Fibroblast of lung (primary cell): ENCODE measurements around the gene DTWD1. TPM values are rescaled to one million over a fixed set of nuclear protein-coding genes. Genes with fewer than 3 reads are reported as not detected.
A peak's percentile ranks its signal among the peaks of the same experiment; 100 is the strongest.

Experiments
- DNase-seq, 2 donors: peaks; one replicate each; pipeline versions ENCODE4 v3.0.0 to v3.0.0-alpha.2; 2010; ENCODE audit warnings: low read depth in 2 of 2
- H2AFZ ChIP-seq: 2 replicates; pipeline ENCODE4 v1.5.1; 2012; ENCODE audit warnings: low read length, control low read depth, inconsistent platforms
- H3K27ac ChIP-seq: 2 replicates; pipeline ENCODE4 v1.5.1; 2011; ENCODE audit warnings: low read length, control low read depth; ENCODE audit not compliant: insufficient read depth
- H3K27me3 ChIP-seq: 2 replicates; pipeline ENCODE4 v1.5.1; 2011; ENCODE audit warnings: mild to moderate bottlenecking, low read length; ENCODE audit not compliant: control insufficient read depth, insufficient read depth
- H3K36me3 ChIP-seq: 2 replicates; pipeline ENCODE4 v1.5.1; 2011; ENCODE audit warnings: low read length; ENCODE audit not compliant: control insufficient read depth, insufficient read depth
- H3K4me1 ChIP-seq: 2 replicates; pipeline ENCODE4 v1.5.1; 2011; ENCODE audit warnings: low read length; ENCODE audit not compliant: control insufficient read depth, insufficient read depth; ENCODE audit errors: extremely low read depth
- H3K4me2 ChIP-seq: 2 replicates; pipeline ENCODE4 v1.5.1; 2011; ENCODE audit warnings: low read length, control low read depth; ENCODE audit not compliant: insufficient read depth; ENCODE audit errors: extremely low read depth
- H3K4me3 ChIP-seq, 4 experiments: fragments of 200-600 bp in 1 of 4; sonication (generic) in 1 of 4; replicated peaks in 1 of 4; 2 replicates each; pipeline ENCODE4 v1.5.1; 2011 to 2016; ENCODE audit warnings: low read length in 4 of 4, low read depth in 3 of 4, mild to moderate bottlenecking in 3 of 4, control low read depth in 2 of 4, inconsistent platforms in 1 of 4, mixed read lengths in 1 of 4; ENCODE audit not compliant: insufficient read depth in 1 of 4; ENCODE audit errors: control extremely low read depth in 1 of 4
- H3K79me2 ChIP-seq: 2 replicates; pipeline ENCODE4 v1.5.1; 2012; ENCODE audit warnings: mild to moderate bottlenecking, low read length, inconsistent platforms; ENCODE audit not compliant: control insufficient read depth, insufficient read depth
- H3K9ac ChIP-seq: 2 replicates; pipeline ENCODE4 v1.5.1; 2011; ENCODE audit warnings: mild to moderate bottlenecking, low read length, control low read depth; ENCODE audit not compliant: insufficient read depth
- H3K9me3 ChIP-seq: 2 replicates; pipeline ENCODE4 v1.5.1; 2012; ENCODE audit warnings: low read depth, low read length; ENCODE audit not compliant: control insufficient read depth, insufficient read depth
- H4K20me1 ChIP-seq: 2 replicates; pipeline ENCODE4 v1.5.1; 2011; ENCODE audit warnings: low read length; ENCODE audit not compliant: control insufficient read depth, insufficient read depth; ENCODE audit errors: extremely low read depth
- EZH2 ChIP-seq: IDR thresholded peaks from 2 replicates; pipeline ENCODE4 v1.5.1; 2012; ENCODE audit warnings: low read length, control low read depth, mild to moderate bottlenecking; ENCODE audit errors: missing control alignments
- polyA plus RNA-seq, 2 donors: library from polyadenylated mRNA; depleted of rRNA in 1 of 2; stranded (reverse) in 1 of 2; unstranded in 1 of 2; fragments of >200 nt; gene quantifications; 2 replicates each; pipeline ENCODE4 v1.2.1, GENCODE V29; 2011 to 2012; ENCODE audit warnings: missing spikeins in 1 of 2
- total RNA-seq: library from RNA; depleted of rRNA; stranded (reverse); fragments of >200 nt; gene quantifications from 2 replicates; pipeline ENCODE4 v1.2.1, GENCODE V29; 2014
- TF ChIP-seq, protein P1 (sequence below), 2 donors: IDR thresholded peaks in 1 of 2; conservative IDR thresholded peaks in 1 of 2; 1 replicate in 1 of 2; 2 replicates in 1 of 2; pipeline ENCODE4 v1.5.1; 2011 to 2012; ENCODE audit warnings: low read length in 2 of 2, control low read depth in 1 of 2, inconsistent platforms in 1 of 2, low read depth in 1 of 2, mild to moderate bottlenecking in 1 of 2

DTWD1 gene
- total and polyA plus RNA-seq, 2 donors (not counting 1 experiment from before 2014, with no cell fraction given) = 61.8 to 156 TPM

DNA sequence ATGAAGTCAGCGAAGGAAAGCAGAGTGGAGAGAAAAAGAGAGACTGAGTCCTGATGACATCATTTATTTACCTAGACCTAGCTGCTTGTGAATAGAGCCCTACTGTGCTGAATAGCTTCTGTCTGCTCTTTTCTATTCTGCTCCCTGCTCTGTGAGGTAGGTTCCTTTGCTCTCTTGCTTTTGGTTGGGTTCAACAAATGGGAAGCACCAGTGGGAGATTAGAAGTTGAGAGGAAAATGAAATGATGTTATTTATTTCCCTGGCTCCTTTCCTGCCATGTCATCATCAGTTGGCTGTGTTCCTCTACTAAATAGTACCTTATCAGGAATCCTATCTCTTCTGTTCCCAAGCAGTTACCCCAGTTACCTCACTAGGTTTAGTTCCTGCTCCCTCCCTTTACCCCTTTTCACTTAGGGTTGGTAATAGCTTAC, 23.5 kb downstream of the DTWD1 start:
- H3K79me2 ChIP-seq = no peaks in the 10 kb centered on the region
- TF ChIP-seq, protein P1, sequence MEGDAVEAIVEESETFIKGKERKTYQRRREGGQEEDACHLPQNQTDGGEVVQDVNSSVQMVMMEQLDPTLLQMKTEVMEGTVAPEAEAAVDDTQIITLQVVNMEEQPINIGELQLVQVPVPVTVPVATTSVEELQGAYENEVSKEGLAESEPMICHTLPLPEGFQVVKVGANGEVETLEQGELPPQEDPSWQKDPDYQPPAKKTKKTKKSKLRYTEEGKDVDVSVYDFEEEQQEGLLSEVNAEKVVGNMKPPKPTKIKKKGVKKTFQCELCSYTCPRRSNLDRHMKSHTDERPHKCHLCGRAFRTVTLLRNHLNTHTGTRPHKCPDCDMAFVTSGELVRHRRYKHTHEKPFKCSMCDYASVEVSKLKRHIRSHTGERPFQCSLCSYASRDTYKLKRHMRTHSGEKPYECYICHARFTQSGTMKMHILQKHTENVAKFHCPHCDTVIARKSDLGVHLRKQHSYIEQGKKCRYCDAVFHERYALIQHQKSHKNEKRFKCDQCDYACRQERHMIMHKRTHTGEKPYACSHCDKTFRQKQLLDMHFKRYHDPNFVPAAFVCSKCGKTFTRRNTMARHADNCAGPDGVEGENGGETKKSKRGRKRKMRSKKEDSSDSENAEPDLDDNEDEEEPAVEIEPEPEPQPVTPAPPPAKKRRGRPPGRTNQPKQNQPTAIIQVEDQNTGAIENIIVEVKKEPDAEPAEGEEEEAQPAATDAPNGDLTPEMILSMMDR (conservative IDR thresholded peaks at IDR 0.05 in 1 of 2, IDR thresholded peaks at IDR 0.05 in 1 of 2; ENCODE audit: low read depth in 1 of 2, low read length in 2 of 2) = no peak
- no peak for TF ChIP-seq EZH2
- no peak overlapping the region for H3K9ac ChIP-seq
- H3K4me3 ChIP-seq = no peak overlapping the region
- H3K27me3 ChIP-seq = no peaks in the 10 kb centered on the region
- H3K4me2 ChIP-seq = no peak overlapping the region
- peak in 1 of 2 donors; percentile 38 for DNase-seq
- H3K4me1 ChIP-seq = peaks cover 4% of the 10 kb centered on the region
- no peak overlapping the region for H2AFZ ChIP-seq
- no peaks in the 10 kb centered on the region for H3K9me3 ChIP-seq
- H4K20me1 ChIP-seq = no peaks in the 10 kb centered on the region
- no peaks in the 10 kb centered on the region for H3K36me3 ChIP-seq
- no peak overlapping the region for H3K27ac ChIP-seq

DNA sequence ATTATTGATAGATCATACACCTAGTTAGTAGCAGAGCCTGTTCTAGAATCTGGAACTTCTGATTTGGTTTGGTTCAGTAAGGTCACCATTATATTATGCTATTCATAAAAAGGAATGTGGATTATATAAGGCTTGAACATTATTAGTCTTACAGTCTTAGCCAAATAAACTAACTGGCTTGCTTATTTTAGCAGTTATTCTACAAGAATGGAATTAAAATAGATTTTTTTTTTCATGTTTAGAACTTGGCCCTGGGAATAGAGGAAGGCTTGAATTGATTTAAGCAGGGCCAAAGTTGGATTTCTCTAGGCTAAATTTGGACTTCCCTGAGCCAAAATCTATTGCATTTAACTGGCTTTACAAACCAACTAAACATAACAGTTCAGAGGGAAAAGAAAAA, 24.4 kb downstream of the DTWD1 start:
- Histone ChIP-seq H3K9me3 (no peaks in the 10 kb centered on the region), H3K27me3 (no peaks in the 10 kb centered on the region), H3K9ac (no peak overlapping the region), H3K4me1 (peaks cover 4% of the 10 kb centered on the region), H3K27ac (no peak overlapping the region), H3K4me2 (no peak overlapping the region), H2AFZ (no peak overlapping the region), H3K36me3 (no peaks in the 10 kb centered on the region), H4K20me1 (no peaks in the 10 kb centered on the region), H3K79me2 (no peaks in the 10 kb centered on the region), H3K4me3 (no peak overlapping the region)
- TF ChIP-seq, protein P1 (conservative IDR thresholded peaks at IDR 0.05 in 1 of 2, IDR thresholded peaks at IDR 0.05 in 1 of 2; ENCODE audit: low read depth in 1 of 2, low read length in 2 of 2) = no peak
- no peak for TF ChIP-seq EZH2
- DNase-seq = no peak

DNA sequence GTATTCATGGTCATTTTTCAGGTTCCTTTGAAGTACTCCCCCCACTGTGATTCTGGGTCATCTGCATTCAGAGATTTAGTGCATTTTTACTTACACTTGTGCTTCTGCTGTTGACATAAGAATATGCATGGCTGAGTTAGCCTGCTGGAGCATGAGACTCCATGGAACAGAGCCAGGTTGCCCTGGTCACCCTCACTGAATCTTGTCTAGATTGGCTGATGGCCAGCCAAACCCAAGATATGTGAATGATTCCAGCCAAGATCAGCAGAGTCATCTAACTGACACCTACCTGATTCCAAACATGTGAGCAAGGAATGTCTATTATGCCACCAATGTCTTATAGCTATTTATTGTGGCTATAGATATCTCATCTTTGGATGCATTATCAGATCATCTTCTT, 25.1 kb downstream of the DTWD1 start:
- no peak overlapping the region for H3K9ac ChIP-seq
- H2AFZ ChIP-seq = no peak overlapping the region
- no peak for TF ChIP-seq EZH2
- peaks cover 4% of the 10 kb centered on the region for H3K4me1 ChIP-seq
- no peak overlapping the region for H3K4me3 ChIP-seq
- no peaks in the 10 kb centered on the region for H3K9me3 ChIP-seq
- no peaks in the 10 kb centered on the region for H3K79me2 ChIP-seq
- H3K27ac ChIP-seq = no peak overlapping the region
- H3K4me2 ChIP-seq = no peak overlapping the region
- no peaks in the 10 kb centered on the region for H3K27me3 ChIP-seq
- no peaks in the 10 kb centered on the region for H3K36me3 ChIP-seq
- DNase-seq = peak; percentile 39 to 85
- H4K20me1 ChIP-seq = no peaks in the 10 kb centered on the region
